Left lung (tissue), 10 donors: ENCODE results near the gene PRLR. TPM values are rescaled to one million over a fixed set of nuclear protein-coding genes. Genes with fewer than 3 reads are reported as not detected.

Experiments used
- ATAC-seq: fragments of 200-7000 bp; cut with Tn5 transposase; one replicate; pipeline ENCODE4 v1.9.1; 2020; ENCODE audit warnings: moderate library complexity
- DNase-seq, 4 donors: peaks; one replicate each; pipeline ENCODE4 v3.0.0-alpha.2; 2013 to 2020
- H3K27ac ChIP-seq, 2 donors: fragments of 200-600 bp; sonication (generic) in 1 of 2; one replicate each; pipeline versions ENCODE4 v1.5.0 to v1.8.0; 2020 to 2021
- H3K27me3 ChIP-seq, 2 donors: fragments of 200-600 bp; sonication (generic) in 1 of 2; one replicate each; pipeline versions ENCODE4 v1.5.0 to v1.8.0; 2020 to 2021
- H3K36me3 ChIP-seq, 2 donors: fragments of 200-600 bp; sonication (generic) in 1 of 2; one replicate each; pipeline versions ENCODE4 v1.5.0 to v1.8.0; 2020 to 2021
- H3K4me1 ChIP-seq, 2 donors: fragments of 200-600 bp; one replicate each; pipeline ENCODE4 v1.8.0; 2021
- H3K4me3 ChIP-seq, 2 donors: fragments of 200-600 bp; sonication (generic) in 1 of 2; one replicate each; pipeline versions ENCODE4 v1.5.0 to v1.8.0; 2020 to 2021; ENCODE audit warnings: mild to moderate bottlenecking in 1 of 2
- H3K9me3 ChIP-seq, 2 donors: fragments of 200-600 bp; sonication (generic) in 1 of 2; one replicate each; pipeline versions ENCODE4 v1.5.0 to v1.8.0; 2020 to 2021
- intact Hi-C, 2 donors: fragments of 100-400 bp; cut with DNase I; formaldehyde crosslinking; loops; one replicate each; pipeline versions ENCODE4 v1.11.2 to v1.14.2; 2022
- polyA plus RNA-seq, 6 donors: library from polyadenylated mRNA; unstranded; fragments of 120-200 nt; gene quantifications; one replicate each; pipeline ENCODE4 v1.2.1, GENCODE V29; 2013; ENCODE audit not compliant: insufficient read length in 6 of 6
- total RNA-seq, 2 donors: library from RNA; stranded (reverse); fragmentation: NEBNext Ultra II Directional; extraction: Animal tissue kit (Norgen Biotek cat#: 25700); gene quantifications; one replicate each; pipeline ENCODE4 v1.2.1, GENCODE V29; 2021
- TF ChIP-seq, protein P1 (sequence below), 2 donors: fragments of 200-600 bp; sonication (generic) in 1 of 2; IDR thresholded peaks; one replicate each; pipeline versions ENCODE4 v1.5.0 to v1.8.0; 2021; ENCODE audit warnings: antibody characterized with exemption in 2 of 2
- donor health status: DM: no; HTN: yes; CAD: no.
- donor health status: DM: no; HTN: no; CAD: no.

PRLR gene
- total and polyA plus RNA-seq, 8 donors: 0.84 to 4.1 (median 2.5) TPM

GRCh38 chr5:35264509-35264908 lies 34.2 kb upstream of the PRLR start:
- intact Hi-C loops: no loop called here
- H3K4me3 ChIP-seq: no peak overlapping the region
- H3K27me3 ChIP-seq: no peaks in the 10 kb centered on the region
- H3K4me1 ChIP-seq: no peaks in the 10 kb centered on the region
- H3K36me3 ChIP-seq: no peaks in the 10 kb centered on the region
- ATAC-seq: no peak
- TF ChIP-seq, protein P1, sequence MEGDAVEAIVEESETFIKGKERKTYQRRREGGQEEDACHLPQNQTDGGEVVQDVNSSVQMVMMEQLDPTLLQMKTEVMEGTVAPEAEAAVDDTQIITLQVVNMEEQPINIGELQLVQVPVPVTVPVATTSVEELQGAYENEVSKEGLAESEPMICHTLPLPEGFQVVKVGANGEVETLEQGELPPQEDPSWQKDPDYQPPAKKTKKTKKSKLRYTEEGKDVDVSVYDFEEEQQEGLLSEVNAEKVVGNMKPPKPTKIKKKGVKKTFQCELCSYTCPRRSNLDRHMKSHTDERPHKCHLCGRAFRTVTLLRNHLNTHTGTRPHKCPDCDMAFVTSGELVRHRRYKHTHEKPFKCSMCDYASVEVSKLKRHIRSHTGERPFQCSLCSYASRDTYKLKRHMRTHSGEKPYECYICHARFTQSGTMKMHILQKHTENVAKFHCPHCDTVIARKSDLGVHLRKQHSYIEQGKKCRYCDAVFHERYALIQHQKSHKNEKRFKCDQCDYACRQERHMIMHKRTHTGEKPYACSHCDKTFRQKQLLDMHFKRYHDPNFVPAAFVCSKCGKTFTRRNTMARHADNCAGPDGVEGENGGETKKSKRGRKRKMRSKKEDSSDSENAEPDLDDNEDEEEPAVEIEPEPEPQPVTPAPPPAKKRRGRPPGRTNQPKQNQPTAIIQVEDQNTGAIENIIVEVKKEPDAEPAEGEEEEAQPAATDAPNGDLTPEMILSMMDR (IDR thresholded peaks at IDR 0.05): no peak
- no peaks in the 10 kb centered on the region for H3K9me3 ChIP-seq
- DNase-seq: no peak
- no peak overlapping the region for H3K27ac ChIP-seq

- intact Hi-C loops: no loop called here
- H3K4me1 ChIP-seq: no peaks in the 10 kb centered on the region
- H3K4me3 ChIP-seq: no peak overlapping the region
- ATAC-seq (no peak), DNase-seq (no peak)
- no peaks in the 10 kb centered on the region for H3K9me3 ChIP-seq
- H3K27ac ChIP-seq: no peak overlapping the region
- H3K27me3 ChIP-seq: no peaks in the 10 kb centered on the region
- H3K36me3 ChIP-seq: no peaks in the 10 kb centered on the region
- TF ChIP-seq, protein P1 (IDR thresholded peaks at IDR 0.05): no peak
Observed at GRCh38 chr5:35263266-35263877, 33.1 kb upstream of the PRLR start.

DNA sequence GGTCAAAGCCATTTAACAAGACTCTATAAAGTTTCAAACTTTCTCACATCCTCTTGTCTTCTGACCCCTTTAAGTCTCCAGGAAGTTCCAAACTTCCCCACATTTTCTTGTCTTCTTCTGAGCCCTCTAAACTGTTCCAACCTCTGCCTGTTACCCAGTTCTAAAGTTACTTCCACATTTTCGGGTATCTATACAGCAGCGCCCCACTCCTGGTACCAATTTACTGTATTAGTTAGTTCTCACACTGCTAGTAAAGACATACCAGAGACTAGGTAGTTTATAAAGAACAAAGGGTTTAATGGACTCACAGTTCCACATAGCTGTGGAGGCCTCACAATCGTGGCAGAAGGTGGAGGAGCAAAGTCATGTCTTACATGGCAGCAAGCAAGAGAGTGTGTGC lies 23.3 kb upstream of the PRLR start:
- Histone ChIP-seq H3K9me3 (peaks cover 0 to 21% of the 10 kb centered on the region in 2 donors), H3K4me1 (no peaks in the 10 kb centered on the region), H3K4me3 (no peak overlapping the region), H3K27me3 (no peaks in the 10 kb centered on the region), H3K36me3 (no peaks in the 10 kb centered on the region), H3K27ac (no peak overlapping the region)
- no peak for ATAC-seq
- no peak for DNase-seq
- TF ChIP-seq, protein P1 (IDR thresholded peaks at IDR 0.05): no peak
- intact Hi-C loops: no loop called here

GRCh38 chr5:35252963-35253362 lies 22.7 kb upstream of the PRLR start:
- ATAC-seq: no peak
- intact Hi-C loops: no loop called here

More at GRCh38 chr5:35252963-35253362, 22.7 kb upstream of the PRLR start:
- Histone ChIP-seq H3K27me3 (no peaks in the 10 kb centered on the region), H3K4me3 (no peak overlapping the region), H3K36me3 (no peaks in the 10 kb centered on the region), H3K27ac (no peak overlapping the region), H3K9me3 (peaks cover 0 to 21% of the 10 kb centered on the region in 2 donors), H3K4me1 (no peaks in the 10 kb centered on the region)
- no peak for DNase-seq
- TF ChIP-seq, protein P1 (IDR thresholded peaks at IDR 0.05): no peak
